ENCODE data around the gene QPRT.

DNA sequence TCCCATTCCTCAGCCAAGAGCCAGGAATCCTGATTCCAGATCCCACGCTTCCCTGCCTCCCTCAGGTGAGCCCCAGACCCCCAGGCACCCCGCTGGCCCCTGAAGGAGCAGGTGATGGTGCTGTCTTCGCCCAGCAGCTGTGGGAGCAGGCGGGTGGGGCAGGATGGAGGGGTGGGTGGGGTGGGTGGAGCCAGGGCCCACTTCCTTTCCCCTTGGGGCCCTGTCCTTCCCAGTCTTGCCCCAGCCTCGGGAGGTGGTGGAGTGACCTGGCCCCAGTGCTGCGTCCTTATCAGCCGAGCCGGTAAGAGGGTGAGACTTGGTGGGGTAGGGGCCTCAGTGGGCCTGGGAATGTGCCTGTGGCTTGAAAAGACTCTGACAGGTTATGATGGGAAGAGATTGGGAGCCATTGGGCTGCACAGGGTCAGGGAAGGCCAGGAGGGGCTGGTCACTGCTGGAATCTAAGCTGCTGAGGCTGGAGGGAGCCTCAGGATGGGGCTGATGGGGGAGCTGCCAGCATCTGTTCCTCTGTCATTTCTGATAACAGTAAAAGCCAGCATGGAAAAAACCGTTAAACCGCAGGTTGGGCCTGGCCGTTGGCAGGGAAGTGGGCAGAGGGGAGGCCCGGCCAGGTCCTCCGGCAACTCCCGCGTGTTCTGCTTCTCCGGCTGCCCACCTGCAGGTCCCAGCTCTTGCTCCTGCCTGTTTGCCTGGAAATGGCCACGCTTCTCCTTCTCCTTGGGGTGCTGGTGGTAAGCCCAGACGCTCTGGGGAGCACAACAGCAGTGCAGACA lies 15.8 kb upstream of the QPRT start, which contains the start of gene SPN:
- TF ChIP-seq CTCF (IDR thresholded peaks at IDR 0.05) = no peak
- no peak for TF ChIP-seq EZH2 (IDR thresholded peaks at IDR 0.05; ENCODE audit: borderline replicate concordance, insufficient read depth, low read depth, low read length, poor library complexity, severe bottlenecking)

Measured in B cell (primary cell).